ENCODE measurements around the gene ACVR1C. TPM values are rescaled to one million over a fixed set of nuclear protein-coding genes. Genes with fewer than 3 reads are reported as not detected.

Gene ACVR1C
- total RNA-seq, 4 donors from 2014 or later, result under 0.01 to 0.71 (median 0.06) TPM; not detected in 1

GRCh38 chr2:157603198-157603597 lies 25.5 kb downstream of the ACVR1C start:
- Histone ChIP-seq H3K27ac (replicated peaks in 1 of 4) (no peak overlapping the region), H3K9me3 (no peaks in the 10 kb centered on the region), H3K36me3 (no peaks in the 10 kb centered on the region), H3K4me1 (no peaks in the 10 kb centered on the region), H3K27me3 (peaks cover 0 to 6% (median 0%) of the 10 kb centered on the region in 4 donors), H3K4me3 (no peak overlapping the region)
- DNase-seq (ENCODE audit: extremely low spot score), result no peak
- WGBS, result 100% methylated on average over 1 of the region's 1 CpG
- intact Hi-C loops (cut with DNase I), result no loop called here
- no peak for TF ChIP-seq EP300 (IDR thresholded peaks at IDR 0.05)
- no peak for TF ChIP-seq POLR2AphosphoS5 (IDR thresholded peaks at IDR 0.05)
- TF ChIP-seq CTCF (IDR thresholded peaks at IDR 0.05), result no peak
- TF ChIP-seq POLR2A (IDR thresholded peaks at IDR 0.05; ENCODE audit: low read depth), result no peak

- TF ChIP-seq POLR2AphosphoS5 (IDR thresholded peaks at IDR 0.05) (no peak), POLR2A (IDR thresholded peaks at IDR 0.05; ENCODE audit: low read depth) (no peak), CTCF (IDR thresholded peaks at IDR 0.05) (no peak)
Observed at GRCh38 chr2:157601807-157602206, 26.9 kb downstream of the ACVR1C start.

GRCh38 chr2:157596992-157597681 lies 31.5 kb downstream of the ACVR1C start:
- no peak for DNase-seq (ENCODE audit: extremely low spot score)
- intact Hi-C loops (cut with DNase I), result no loop called here
- Histone ChIP-seq H3K27me3 (peaks cover 0 to 18% (median 5%) of the 10 kb centered on the region in 4 donors), H3K36me3 (no peaks in the 10 kb centered on the region), H3K9me3 (no peaks in the 10 kb centered on the region), H3K27ac (replicated peaks in 1 of 4) (no peak overlapping the region), H3K4me1 (peaks cover 0 to 6% (median 2%) of the 10 kb centered on the region in 4 donors), H3K4me3 (peak overlapping the region in 2 of 4 donors; percentile 8 to 36)
- WGBS, result 25% methylated on average over 12 of the region's 45 CpGs
- TF ChIP-seq POLR2AphosphoS5 (IDR thresholded peaks at IDR 0.05) (no peak), POLR2A (IDR thresholded peaks at IDR 0.05; ENCODE audit: low read depth) (no peak), CTCF (IDR thresholded peaks at IDR 0.05) (peak in 1 of 3 experiments; percentile 36)

More at GRCh38 chr2:157601807-157602206, 26.9 kb downstream of the ACVR1C start:
- no peaks in the 10 kb centered on the region for H3K36me3 ChIP-seq
- WGBS, result 74% methylated on average over 4 of the region's 4 CpGs
- no peaks in the 10 kb centered on the region for H3K9me3 ChIP-seq
- DNase-seq (ENCODE audit: extremely low spot score), result no peak
- intact Hi-C loops (cut with DNase I), result no loop called here
- no peak overlapping the region for H3K4me3 ChIP-seq
- H3K4me1 ChIP-seq, result peaks cover 0 to 6% (median 2%) of the 10 kb centered on the region in 4 donors
- H3K27me3 ChIP-seq, result peaks cover 0 to 17% (median 5%) of the 10 kb centered on the region in 4 donors
- H3K27ac ChIP-seq (replicated peaks in 1 of 4), result no peak overlapping the region

- H3K4me3 ChIP-seq, result no peak overlapping the region
- 5% methylated on average over 1 of the region's 1 CpG for WGBS
- H3K4me1 ChIP-seq, result peaks cover 0 to 6% (median 2%) of the 10 kb centered on the region in 4 donors
- no peaks in the 10 kb centered on the region for H3K36me3 ChIP-seq
- no peak for DNase-seq (ENCODE audit: extremely low spot score)
- intact Hi-C loops (cut with DNase I), result no loop called here
- no peak overlapping the region for H3K27ac ChIP-seq (replicated peaks in 1 of 4)
- TF ChIP-seq EP300 (IDR thresholded peaks at IDR 0.05), result no peak
- TF ChIP-seq POLR2AphosphoS5 (IDR thresholded peaks at IDR 0.05), result no peak
- no peaks in the 10 kb centered on the region for H3K9me3 ChIP-seq
- peaks cover 0 to 12% (median 5%) of the 10 kb centered on the region in 4 donors for H3K27me3 ChIP-seq
Observed at GRCh38 chr2:157593411-157593810, 35.3 kb downstream of the ACVR1C start.

- WGBS, result 54% methylated on average over 2 of the region's 2 CpGs
- Histone ChIP-seq H3K27ac (replicated peaks in 1 of 4) (no peak overlapping the region), H3K27me3 (peaks cover 0 to 12% (median 5%) of the 10 kb centered on the region in 4 donors), H3K36me3 (no peaks in the 10 kb centered on the region), H3K4me3 (no peak overlapping the region), H3K9me3 (no peaks in the 10 kb centered on the region), H3K4me1 (peaks cover 0 to 6% (median 2%) of the 10 kb centered on the region in 4 donors)
- DNase-seq (ENCODE audit: extremely low spot score), result no peak
- TF ChIP-seq CTCF (IDR thresholded peaks at IDR 0.05) (no peak), POLR2AphosphoS5 (IDR thresholded peaks at IDR 0.05) (no peak), EP300 (IDR thresholded peaks at IDR 0.05) (no peak), POLR2A (IDR thresholded peaks at IDR 0.05; ENCODE audit: low read depth) (no peak)
- intact Hi-C loops (cut with DNase I), result no loop called here
Observed at GRCh38 chr2:157592948-157593347, 35.7 kb downstream of the ACVR1C start.

Data from esophagus muscularis mucosa (tissue), 4 donors.